Gastrocnemius medialis (tissue), 4 donors: ENCODE results near the gene KLHL14. TPM values are rescaled to one million over a fixed set of nuclear protein-coding genes. Genes with fewer than 3 reads are reported as not detected.

Experiments used
- ATAC-seq, 2 donors: fragments of 150-250 bp; one replicate each; pipeline ENCODE4 v1.9.1; 2016
- DNase-seq, 2 donors: peaks; one replicate each; pipeline ENCODE4 v3.0.0-alpha.2; 2019
- H3K27ac ChIP-seq, 4 donors: fragments of 200-600 bp; sonication (generic); 1 replicate in 1 of 4; 2 replicates in 3 of 4; pipeline ENCODE4 v1.5.1; 2016 to 2018; ENCODE audit warnings: mild to moderate bottlenecking in 2 of 4, moderate library complexity in 1 of 4
- H3K27me3 ChIP-seq, 3 donors: fragments of 200-600 bp; sonication (generic) in 2 of 3; 1 replicate in 1 of 3; 2 replicates in 2 of 3; pipeline versions ENCODE4 v1.5.1 to v1.6.0; 2016 to 2019; ENCODE audit warnings: mild to moderate bottlenecking in 1 of 3, moderate library complexity in 1 of 3
- H3K36me3 ChIP-seq, 2 donors: fragments of 200-600 bp; sonication (generic) in 1 of 2; one replicate each; pipeline ENCODE4 v1.5.1; 2017 to 2018
- H3K4me1 ChIP-seq, 2 donors: fragments of 200-600 bp; sonication (generic) in 1 of 2; one replicate each; pipeline ENCODE4 v1.5.1; 2016 to 2017; ENCODE audit warnings: mild to moderate bottlenecking in 2 of 2
- H3K4me3 ChIP-seq, 4 donors: fragments of 200-600 bp; sonication (generic) in 3 of 4; 1 replicate in 1 of 4; 2 replicates in 3 of 4; pipeline ENCODE4 v1.5.1; 2016 to 2019; ENCODE audit warnings: mild to moderate bottlenecking in 2 of 4
- H3K9me3 ChIP-seq, 3 donors: fragments of 200-600 bp; sonication (generic) in 2 of 3; 1 replicate in 1 of 3; 2 replicates in 2 of 3; pipeline ENCODE4 v1.5.1; 2016 to 2019
- CTCF ChIP-seq, 5 experiments: fragments of 450-650 bp in 3 of 5; fragments of 200-600 bp in 2 of 5; sonication (generic) in 2 of 5; IDR thresholded peaks in 4 of 5; conservative IDR thresholded peaks in 1 of 5; 1 replicate in 4 of 5; 2 replicates in 1 of 5; pipeline ENCODE4 v1.5.1; 2016 to 2019; ENCODE audit warnings: antibody characterized with exemption in 5 of 5, mild to moderate bottlenecking in 3 of 5, moderate library complexity in 3 of 5
- POLR2A ChIP-seq, 2 donors: fragments of 450-650 bp; IDR thresholded peaks; one replicate each; pipeline ENCODE4 v1.6.1; 2017; ENCODE audit warnings: antibody characterized with exemption in 2 of 2, mild to moderate bottlenecking in 2 of 2, moderate library complexity in 2 of 2
- in situ Hi-C, 4 donors: fragments of 200-750 bp; cut with MboI; loops; one replicate each; pipeline versions ENCODE4 v1.15.0 to v1.8.0; 2017; ENCODE audit warnings: low sequenced_read_pairs in 4 of 4
- intact Hi-C: fragments of 100-400 bp; cut with DNase I; formaldehyde crosslinking; loops from one replicate; pipeline ENCODE4 v1.15.1; 2023; ENCODE audit warnings: low total_unique reads
- total RNA-seq, 4 donors: library from RNA; depleted of rRNA; stranded (reverse); fragments of >200 nt; gene quantifications; one replicate each; pipeline versions ENCODE4 v1.1.0 to v1.2.3, GENCODE V29; 2016

Gene KLHL14
- total RNA-seq, 4 donors from 2014 or later, result 0.04 TPM; not detected in 3

GRCh38 chr18:32634876-32635431 lies 137.9 kb downstream of the KLHL14 start:
- in situ Hi-C loops, result no loop called here
- no peak for DNase-seq
- H3K36me3 ChIP-seq, result no peaks in the 10 kb centered on the region

DNA sequence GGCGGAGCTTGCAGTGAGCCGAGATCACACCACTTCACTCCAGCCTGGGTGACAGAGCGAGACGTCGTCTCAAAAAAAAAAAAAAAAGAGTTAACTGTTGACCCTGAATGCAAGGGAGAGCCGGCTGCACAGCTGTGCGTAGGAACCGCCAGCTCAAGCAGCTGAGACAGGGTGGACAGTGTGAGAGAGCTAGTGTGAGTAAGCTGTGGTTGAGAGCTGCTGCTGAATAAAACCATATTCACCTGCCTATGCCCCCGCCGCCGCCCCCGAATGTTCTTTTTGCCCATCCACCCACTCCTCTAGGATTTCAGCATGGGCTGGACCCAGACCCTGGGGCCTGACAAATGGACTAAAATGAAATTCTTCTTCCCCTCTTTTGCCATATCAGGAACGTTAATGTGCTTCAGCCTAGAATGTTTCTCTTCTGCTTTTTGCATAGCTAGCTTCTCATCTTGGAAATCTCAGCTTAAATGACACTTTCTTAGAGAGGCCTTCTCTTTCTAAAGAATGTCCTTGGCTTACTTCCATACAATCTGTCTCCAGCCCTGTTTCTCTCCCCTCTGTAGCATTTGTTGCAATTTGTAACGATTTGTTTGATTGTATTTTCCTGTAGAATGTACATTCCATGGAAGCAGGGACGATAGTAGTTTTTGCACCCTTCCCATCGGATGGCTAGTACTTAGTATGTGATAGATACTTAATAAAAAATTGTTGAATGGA lies 142.7 kb downstream of the KLHL14 start:
- intact Hi-C loops (no loop called here), in situ Hi-C loops (no loop called here)
- H3K9me3 ChIP-seq, result no peaks in the 10 kb centered on the region
- no peak for DNase-seq
- no peak overlapping the region for H3K4me3 ChIP-seq
- TF ChIP-seq CTCF (IDR thresholded peaks at IDR 0.05 in 4 of 5, conservative IDR thresholded peaks at IDR 0.05 in 1 of 5) (no peak), POLR2A (IDR thresholded peaks at IDR 0.05) (no peak)
- no peaks in the 10 kb centered on the region for H3K4me1 ChIP-seq
- no peaks in the 10 kb centered on the region for H3K27me3 ChIP-seq
- H3K36me3 ChIP-seq, result no peaks in the 10 kb centered on the region
- ATAC-seq, result no peak
- no peak overlapping the region for H3K27ac ChIP-seq

More at GRCh38 chr18:32634876-32635431, 137.9 kb downstream of the KLHL14 start:
- H3K9me3 ChIP-seq, result no peaks in the 10 kb centered on the region
- ATAC-seq, result no peak
- H3K27ac ChIP-seq, result no peak overlapping the region
- no peak overlapping the region for H3K4me3 ChIP-seq
- intact Hi-C loops, result no loop called here
- no peaks in the 10 kb centered on the region for H3K4me1 ChIP-seq
- H3K27me3 ChIP-seq, result no peaks in the 10 kb centered on the region
- no peak for TF ChIP-seq CTCF (IDR thresholded peaks at IDR 0.05 in 4 of 5, conservative IDR thresholded peaks at IDR 0.05 in 1 of 5)
- TF ChIP-seq POLR2A (IDR thresholded peaks at IDR 0.05), result no peak

- in situ Hi-C loops, result no loop called here
- H3K27ac ChIP-seq, result no peak overlapping the region
- TF ChIP-seq CTCF (IDR thresholded peaks at IDR 0.05 in 4 of 5, conservative IDR thresholded peaks at IDR 0.05 in 1 of 5), result no peak
- TF ChIP-seq POLR2A (IDR thresholded peaks at IDR 0.05), result no peak
- H3K27me3 ChIP-seq, result no peaks in the 10 kb centered on the region
- no peaks in the 10 kb centered on the region for H3K9me3 ChIP-seq
- no peaks in the 10 kb centered on the region for H3K36me3 ChIP-seq
- no peak for DNase-seq
- intact Hi-C loops, result no loop called here
- ATAC-seq, result no peak
- no peak overlapping the region for H3K4me3 ChIP-seq
- H3K4me1 ChIP-seq, result no peaks in the 10 kb centered on the region
Observed at GRCh38 chr18:32629292-32629691, 143.5 kb downstream of the KLHL14 start.

DNA sequence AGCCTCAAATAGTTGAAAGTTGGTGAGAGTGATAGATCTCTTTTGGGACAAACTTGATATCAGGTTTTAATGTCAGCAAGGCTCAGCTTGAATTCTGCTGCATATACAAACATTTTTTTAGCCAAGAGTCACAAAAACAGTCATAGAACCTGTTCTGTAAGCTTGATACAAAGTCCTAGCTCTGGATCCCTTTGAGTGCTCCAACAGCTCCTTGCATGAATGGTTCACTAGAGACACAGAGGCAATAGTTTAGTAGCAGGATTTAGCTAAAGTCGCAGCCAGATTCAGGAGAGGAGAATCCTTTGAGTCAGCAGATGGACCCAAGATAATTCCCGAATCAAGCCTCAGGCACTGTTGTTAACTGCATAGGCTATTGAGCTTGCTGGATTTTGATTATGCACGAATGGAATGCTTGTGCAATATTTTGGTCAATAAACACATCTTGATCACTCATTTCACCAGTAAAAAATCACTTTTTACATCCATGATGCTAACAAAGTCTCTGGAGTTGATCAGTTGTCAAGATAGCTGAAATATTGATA lies 148.6 kb downstream of the KLHL14 start:
- Histone ChIP-seq H3K9me3 (no peaks in the 10 kb centered on the region), H3K4me1 (no peaks in the 10 kb centered on the region), H3K4me3 (no peak overlapping the region), H3K36me3 (no peaks in the 10 kb centered on the region), H3K27ac (no peak overlapping the region), H3K27me3 (no peaks in the 10 kb centered on the region)
- TF ChIP-seq POLR2A (IDR thresholded peaks at IDR 0.05), result no peak
- in situ Hi-C loops, result no loop called here
- DNase-seq (no peak), ATAC-seq (no peak)
- intact Hi-C loops, result no loop called here

DNA sequence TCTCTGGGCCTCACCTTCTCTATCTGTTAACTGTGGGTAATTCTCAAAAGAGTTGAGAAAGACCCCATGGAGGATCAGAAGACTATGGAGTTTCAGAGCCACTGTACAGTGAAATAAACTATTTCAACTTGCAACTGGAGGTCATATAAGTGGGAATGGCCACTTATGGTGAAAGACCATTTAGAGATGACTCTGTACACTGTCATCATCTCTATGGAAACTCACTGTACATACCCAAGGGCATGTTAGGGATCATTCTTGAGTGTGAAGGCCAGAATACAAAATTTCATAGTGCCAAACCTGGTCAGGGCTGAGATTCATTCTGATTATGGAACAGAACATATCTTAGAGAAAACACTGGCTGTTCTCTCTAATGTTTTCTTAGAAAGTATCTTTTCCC lies 149.3 kb downstream of the KLHL14 start:
- no peaks in the 10 kb centered on the region for H3K36me3 ChIP-seq
- DNase-seq (no peak), ATAC-seq (no peak)
- in situ Hi-C loops, result no loop called here
- no peak overlapping the region for H3K27ac ChIP-seq
- no peaks in the 10 kb centered on the region for H3K27me3 ChIP-seq
- intact Hi-C loops, result no loop called here
- TF ChIP-seq POLR2A (IDR thresholded peaks at IDR 0.05) (no peak), CTCF (IDR thresholded peaks at IDR 0.05 in 4 of 5, conservative IDR thresholded peaks at IDR 0.05 in 1 of 5) (no peak)
- H3K4me1 ChIP-seq, result no peaks in the 10 kb centered on the region
- no peaks in the 10 kb centered on the region for H3K9me3 ChIP-seq
- no peak overlapping the region for H3K4me3 ChIP-seq
